HG03280 (cell line): Measurements from ENCODE around the gene SCARF2.
"Not testable (repeated sequence)": the region's sequence is repeated elsewhere in the genome, so short reads cannot be mapped to it uniquely, and the experiment has no call there.

Source experiments
- ATAC-seq: cut with Tn5 transposase; IDR thresholded peaks from one replicate; pipeline ENCODE4 v1.9.1; 2021; ENCODE audit warnings: mild to moderate bottlenecking, moderate library complexity; ENCODE audit not compliant: unreplicated experiment

SCARF2 gene

DNA sequence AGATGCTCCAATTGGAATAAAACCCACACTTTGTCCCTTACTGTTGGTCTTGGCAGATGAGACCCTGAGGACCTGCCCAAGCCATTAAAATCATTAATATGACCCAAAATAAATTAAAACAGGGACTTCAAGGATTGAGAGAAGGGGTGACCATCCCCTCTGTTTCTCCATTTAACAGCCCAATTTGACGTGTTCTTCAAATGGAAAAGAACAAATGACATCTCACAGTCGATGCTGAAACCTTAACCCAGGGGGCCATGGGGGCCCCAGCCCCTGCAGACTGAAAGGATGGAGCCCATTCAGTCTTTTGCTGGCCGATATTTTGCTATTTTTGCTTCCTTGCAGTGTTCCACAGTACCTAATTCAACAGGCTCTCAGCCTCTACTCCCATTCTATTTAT lies 23.2 kb downstream of the SCARF2 start:
- no peak for ATAC-seq

DNA sequence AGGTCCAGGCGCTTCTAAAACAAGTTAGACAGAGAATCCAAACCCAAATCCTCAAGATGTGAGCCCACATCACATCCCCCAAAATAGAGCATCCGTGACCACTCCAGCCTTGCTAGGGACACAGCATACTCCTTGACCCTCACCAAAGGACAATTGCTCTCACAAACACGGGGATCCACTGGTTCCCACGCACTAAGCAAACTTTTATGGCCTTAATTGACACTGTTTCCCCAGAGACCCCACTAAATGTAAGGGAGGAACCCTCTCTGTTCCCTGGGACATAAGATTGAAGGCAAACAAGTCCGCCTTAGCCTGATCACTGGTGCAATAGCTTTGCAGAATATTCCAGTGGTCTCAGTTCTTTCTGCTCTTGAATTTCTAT lies 23.6 kb downstream of the SCARF2 start:
- ATAC-seq, result no peak

DNA sequence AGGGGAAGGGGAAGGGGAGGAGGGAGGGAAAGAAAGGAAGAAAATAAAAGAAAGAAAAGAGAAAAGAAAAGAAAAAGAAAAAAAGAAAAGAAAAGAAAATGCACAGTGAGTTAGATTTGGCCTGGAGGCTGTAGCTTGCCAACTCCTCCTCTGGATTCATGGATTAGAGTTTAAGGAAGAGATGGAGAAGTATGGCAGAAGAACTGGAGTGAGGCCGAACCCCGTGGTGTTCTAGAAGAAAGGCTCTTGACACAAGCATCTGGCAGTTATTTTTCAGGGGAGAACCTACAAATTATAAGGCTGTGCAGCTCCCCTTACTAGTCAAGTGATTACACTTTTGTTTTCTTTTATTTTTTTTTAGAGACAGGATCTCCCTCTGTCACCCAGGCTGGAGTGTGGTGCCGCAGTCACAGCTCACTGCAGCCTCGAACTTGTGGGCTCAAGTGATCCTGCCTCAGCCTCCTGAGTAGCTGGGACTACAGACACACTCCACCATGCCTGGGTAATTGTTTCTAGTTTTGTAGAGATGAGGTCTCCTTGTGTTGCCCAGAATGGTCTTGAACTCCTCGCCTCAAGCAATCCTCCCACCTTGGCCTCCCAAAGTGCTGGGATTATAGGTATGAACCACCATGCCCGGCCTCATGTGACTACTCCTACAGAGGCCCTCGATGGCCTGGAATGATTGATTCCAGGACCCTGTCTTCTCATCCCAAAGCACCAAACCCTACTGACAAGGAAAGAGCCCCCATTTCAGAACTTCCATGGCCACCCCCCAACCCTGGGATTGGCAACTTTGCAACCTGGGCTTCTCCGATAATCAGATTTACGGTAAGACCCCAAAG lies 24.2 kb downstream of the SCARF2 start:
- no peak for ATAC-seq

- ATAC-seq, result no peak
These were observed 25.0 kb downstream of the SCARF2 start for GRCh38 chr22:20412474-20413216.

- ATAC-seq, result not testable (repeated sequence)
These were observed 28.2 kb downstream of the SCARF2 start for GRCh38 chr22:20409385-20409784.

DNA sequence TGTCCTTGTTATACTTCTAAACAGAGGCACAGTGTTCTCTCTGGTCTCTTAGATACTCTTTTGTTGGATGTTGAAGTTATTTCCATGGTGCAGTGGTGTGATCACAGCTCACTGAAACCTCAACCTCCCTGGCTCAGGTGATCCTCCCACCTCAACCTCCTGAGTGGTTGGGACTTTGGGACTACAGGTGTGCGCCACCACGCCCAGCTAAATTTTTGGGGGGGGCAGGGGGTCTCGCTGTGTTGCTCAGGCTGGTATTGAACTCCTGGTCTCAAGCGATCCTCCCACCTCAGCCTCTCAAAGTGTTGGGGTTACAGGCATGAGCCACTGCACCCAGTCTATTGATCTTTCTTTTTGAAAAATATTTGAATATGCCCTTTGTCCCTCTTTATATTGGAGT lies 28.7 kb downstream of the SCARF2 start:
- ATAC-seq, result no peak

- ATAC-seq, result no peak
These were observed 29.8 kb downstream of the SCARF2 start for GRCh38 chr22:20407829-20408228.

- ATAC-seq, result no peak
These were observed 30.8 kb downstream of the SCARF2 start for GRCh38 chr22:20406686-20407408.

- no peak for ATAC-seq
These were observed 31.5 kb downstream of the SCARF2 start for GRCh38 chr22:20405931-20406685.

DNA sequence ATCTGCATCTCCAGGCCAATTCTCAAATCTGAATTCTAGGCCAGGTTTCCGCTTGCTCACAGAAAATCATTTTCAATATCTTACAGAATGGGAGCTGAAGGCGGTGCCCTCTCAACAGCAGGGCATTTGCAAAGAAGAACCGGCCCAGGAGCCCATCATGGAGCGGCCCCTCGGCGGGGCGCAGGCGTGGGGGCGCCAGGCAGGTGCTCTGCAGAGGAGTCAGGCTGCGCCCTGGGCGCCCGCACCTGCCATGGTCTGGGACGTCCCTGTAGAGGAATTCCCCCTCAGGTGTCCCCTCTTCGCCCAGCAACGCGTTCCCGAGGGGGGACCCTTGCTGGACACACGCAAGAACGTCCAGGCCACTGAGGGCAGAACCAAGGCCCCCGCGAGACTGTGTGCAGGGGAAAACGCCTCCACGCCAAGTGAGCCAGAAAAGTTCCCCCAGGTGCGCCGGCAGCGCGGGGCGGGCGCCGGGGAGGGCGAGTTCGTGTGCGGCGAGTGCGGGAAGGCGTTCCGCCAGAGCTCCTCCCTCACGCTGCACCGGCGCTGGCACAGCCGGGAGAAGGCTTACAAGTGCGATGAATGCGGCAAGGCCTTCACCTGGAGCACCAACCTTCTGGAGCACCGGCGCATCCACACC lies 32.2 kb downstream of the SCARF2 start:
- ATAC-seq, result no peak

GRCh38 chr22:20404881-20405280 lies 32.7 kb downstream of the SCARF2 start:
- ATAC-seq, result no peak

GRCh38 chr22:20403779-20404140 lies 33.9 kb downstream of the SCARF2 start:
- ATAC-seq, result no peak

GRCh38 chr22:20402960-20403778 lies 34.5 kb downstream of the SCARF2 start:
- ATAC-seq, result no peak

- no peak for ATAC-seq
These were observed 36.1 kb downstream of the SCARF2 start for GRCh38 chr22:20401376-20402014.

DNA sequence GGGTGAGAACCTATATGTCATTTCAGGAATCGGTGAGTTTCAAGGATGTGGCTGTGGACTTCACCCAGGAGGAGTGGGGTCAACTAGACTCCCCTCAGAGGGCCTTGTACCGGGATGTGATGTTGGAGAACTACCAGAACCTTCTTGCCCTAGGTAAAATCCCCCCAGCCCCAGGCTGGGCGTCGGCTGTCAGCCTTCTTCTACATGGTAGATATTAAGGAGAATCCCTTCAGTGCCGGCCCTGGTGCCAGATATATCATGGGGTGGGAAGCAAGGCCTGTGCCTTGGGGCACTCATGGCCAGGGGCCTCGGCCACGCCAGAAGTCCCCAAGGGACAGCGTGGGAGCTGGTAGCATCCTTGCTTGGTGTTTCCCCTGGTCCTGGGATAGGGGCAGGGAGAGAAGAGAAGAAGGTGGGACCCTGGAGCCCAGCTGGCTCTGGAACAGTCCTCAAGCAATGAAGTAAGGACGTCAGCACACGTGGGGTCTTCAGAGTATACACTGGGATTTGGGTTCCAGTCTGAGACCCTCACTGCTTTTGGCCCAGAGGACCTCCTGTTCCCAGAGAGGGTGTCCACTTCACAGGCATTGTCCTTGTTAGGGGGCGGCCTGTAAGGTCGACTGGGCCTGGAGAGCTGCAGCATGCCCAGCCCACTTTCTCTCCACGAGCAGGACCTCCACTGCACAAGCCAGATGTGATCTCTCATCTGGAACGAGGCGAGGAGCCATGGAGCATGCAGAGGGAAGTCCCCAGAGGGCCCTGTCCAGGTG lies 36.8 kb downstream of the SCARF2 start:
- no peak for ATAC-seq

DNA sequence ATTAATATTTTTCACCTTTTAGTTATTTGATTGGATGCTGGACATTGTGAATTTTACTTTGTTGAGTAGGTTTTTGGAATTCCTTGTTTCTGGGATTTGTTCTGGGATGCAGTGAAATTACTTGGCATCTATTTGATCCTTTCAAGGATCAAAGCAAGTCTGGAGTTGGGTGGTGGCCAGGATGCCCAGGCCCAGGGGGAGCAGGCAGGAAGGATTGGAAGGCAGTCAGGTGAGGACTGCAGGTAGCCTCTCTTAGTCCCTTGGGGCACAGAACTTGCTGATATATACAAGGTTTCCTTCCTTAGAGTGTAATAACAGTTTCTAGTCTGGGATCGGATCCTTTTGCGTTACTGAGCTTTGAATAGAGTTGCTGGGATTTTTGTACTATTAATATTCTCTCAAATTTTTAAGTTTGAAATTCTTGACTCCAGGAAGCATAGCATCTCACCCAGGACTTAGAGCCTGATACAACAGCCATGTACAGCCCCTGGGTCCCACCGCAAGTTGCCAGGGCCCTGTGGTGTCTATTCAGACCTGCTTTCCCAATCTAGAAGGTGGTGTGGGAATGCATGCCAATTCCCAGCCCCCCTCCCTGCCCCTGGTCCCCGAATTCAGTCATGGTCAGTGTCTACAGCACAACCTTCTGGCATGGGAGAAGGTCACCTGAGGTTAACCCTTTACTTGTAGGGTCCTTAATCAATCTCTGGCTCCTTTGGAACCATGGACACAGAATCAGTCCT lies 37.6 kb downstream of the SCARF2 start:
- no peak for ATAC-seq

DNA sequence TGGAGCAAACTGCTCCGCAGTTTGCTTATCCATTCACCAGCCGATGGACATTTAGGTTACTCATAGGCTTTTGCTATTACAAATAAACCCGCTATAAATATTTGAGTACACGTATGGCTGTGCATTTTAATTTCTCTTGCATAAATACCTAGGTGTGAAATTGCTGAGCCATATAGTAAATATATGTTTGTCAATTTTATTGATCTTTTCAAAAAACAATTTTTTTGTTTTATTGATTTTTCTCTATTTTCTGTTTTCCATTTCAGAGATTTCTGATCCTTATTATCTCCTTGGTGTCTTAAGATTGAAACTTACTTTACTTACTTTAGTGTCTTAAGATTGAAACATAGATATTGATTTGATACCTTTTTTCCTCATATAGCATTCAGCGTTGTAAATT lies 39.2 kb downstream of the SCARF2 start:
- no peak for ATAC-seq

DNA sequence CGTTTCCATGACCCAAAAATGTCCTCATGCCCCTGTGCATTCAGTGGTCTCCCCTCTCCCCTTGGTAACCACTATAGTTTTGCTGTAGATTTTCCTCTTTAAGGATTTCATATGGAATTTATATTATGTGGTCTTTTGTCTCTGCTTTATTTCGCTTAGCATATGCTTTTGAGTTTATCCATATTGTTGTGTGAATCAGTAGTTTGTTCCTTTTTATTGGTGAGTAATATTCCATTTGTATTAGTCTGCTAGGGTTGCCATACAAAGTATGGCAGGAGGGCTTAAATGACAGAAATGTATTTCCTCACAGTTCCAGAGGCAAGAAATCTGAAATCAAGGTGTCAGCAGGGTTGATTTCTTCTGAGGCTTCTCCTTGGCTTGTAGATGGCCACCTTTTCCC lies 40.1 kb downstream of the SCARF2 start:
- no peak for ATAC-seq
